Panc1 (cell line): ENCODE results near the gene ALG12. TPM values are rescaled to one million over a fixed set of nuclear protein-coding genes. Genes with fewer than 3 reads are reported as not detected.

Source experiments
- ATAC-seq: fragments of 200-7000 bp; cut with Tn5 transposase; 2 replicates; pipeline ENCODE4 v1.9.1; 2020; ENCODE audit warnings: mild to moderate bottlenecking, moderate library complexity
- BruUV-seq: library from RNA; stranded (reverse); fragments of 400-500 nt; replicated peaks from 2 replicates; lab custom pipeline; 2021; lab: Mats Ljungman, UMichigan
- CTCF ChIA-PET: fragments of 300-600 bp; sonication (Branson Sonifier 250); formaldehyde crosslinking; loops from one replicate; lab custom pipeline; 2022; ENCODE audit warnings: antibody characterized with exemption; lab: Charles Lee
- POLR2A ChIA-PET: fragments of 300-600 bp; sonication (Branson Sonifier 250); formaldehyde crosslinking; loops from one replicate; lab custom pipeline; 2022; ENCODE audit warnings: antibody characterized with exemption; lab: Charles Lee
- DNase-seq: peaks from one replicate; pipeline ENCODE4 v3.0.0-alpha.2; 2010; ENCODE audit warnings: low read depth, low spot score
- H3K27ac ChIP-seq: 2 replicates; pipeline ENCODE4 v1.5.1; 2011; ENCODE audit warnings: mild to moderate bottlenecking, low read length, inconsistent platforms
- H3K27me3 ChIP-seq: fragments of 200-500 bp; sonication (Bioruptor generic); 2 replicates; pipeline ENCODE4 v1.6.0; 2014; ENCODE audit warnings: low read length, inconsistent platforms; ENCODE audit not compliant: control insufficient read depth, insufficient read depth
- H3K36me3 ChIP-seq: fragments of 200-500 bp; sonication (Bioruptor generic); 2 replicates; pipeline ENCODE4 v1.5.1; 2014; ENCODE audit warnings: inconsistent platforms, mild to moderate bottlenecking, low read length, moderate library complexity; ENCODE audit not compliant: control insufficient read depth, insufficient read depth
- H3K4me1 ChIP-seq: 2 replicates; pipeline ENCODE4 v1.5.1; 2011; ENCODE audit warnings: inconsistent platforms, mild to moderate bottlenecking, low read length, moderate library complexity; ENCODE audit not compliant: control insufficient read depth, insufficient read depth
- H3K4me3 ChIP-seq, 2 experiments: 2 replicates each; pipeline ENCODE4 v1.5.1; 2011 to 2012; ENCODE audit warnings: low read depth in 2 of 2, low read length in 2 of 2, mild to moderate bottlenecking in 2 of 2, inconsistent platforms in 1 of 2, moderate library complexity in 1 of 2
- H3K9me3 ChIP-seq: fragments of 200-500 bp; sonication (Bioruptor generic); 2 replicates; pipeline ENCODE4 v1.5.1; 2014; ENCODE audit warnings: low read depth, mild to moderate bottlenecking, inconsistent platforms, low read length, moderate library complexity; ENCODE audit not compliant: control insufficient read depth, insufficient read depth
- POLR2AphosphoS5 ChIP-seq: IDR thresholded peaks from 2 replicates; pipeline ENCODE4 v1.6.1; 2012; ENCODE audit warnings: mild to moderate bottlenecking, low read depth, low read length, moderate library complexity
- SIN3A ChIP-seq: IDR thresholded peaks from 2 replicates; pipeline ENCODE4 v1.6.1; 2012; ENCODE audit warnings: low read depth, mild to moderate bottlenecking, low read length, moderate library complexity, borderline replicate concordance; ENCODE audit not compliant: insufficient read depth
- TCF7L2 ChIP-seq: IDR thresholded peaks from 2 replicates; pipeline ENCODE4 v1.6.1; 2011; ENCODE audit warnings: mild to moderate bottlenecking, low read depth, low read length, inconsistent platforms
- in situ Hi-C: cut with HindIII; loops from 2 replicates; pipeline ENCODE4 v1.10.0; 2016; ENCODE audit warnings: low sequenced_read_pairs, low pct_unique_long_range_greater_than_20kb
- intact Hi-C: fragments of 100-400 bp; cut with micrococcal nuclease; formaldehyde crosslinking; loops from one replicate; pipeline ENCODE4 v1.10.0; 2022; ENCODE audit not compliant: unreplicated experiment
- total RNA-seq: library from RNA; stranded (reverse); gene quantifications from one replicate; pipeline ENCODE4 v1.2.1, GENCODE V29; 2021; ENCODE audit not compliant: unreplicated experiment
- TF ChIP-seq, protein P1 (sequence below): fragments of 450-650 bp; IDR thresholded peaks from 2 replicates; pipeline ENCODE4 v1.5.1; 2017; ENCODE audit warnings: mild to moderate bottlenecking
- TF ChIP-seq, protein P2 (sequence below), 2 experiments: IDR thresholded peaks; 2 replicates each; pipeline ENCODE4 v1.6.1; 2011 to 2012; ENCODE audit warnings: low read depth in 2 of 2, control low read depth in 1 of 2, low read length in 1 of 2, mild to moderate bottlenecking in 1 of 2, moderate library complexity in 1 of 2; ENCODE audit not compliant: insufficient read depth in 1 of 2

The ALG12 gene
- total RNA-seq, 1 experiment from 2014 or later = 23.4 TPM

DNA sequence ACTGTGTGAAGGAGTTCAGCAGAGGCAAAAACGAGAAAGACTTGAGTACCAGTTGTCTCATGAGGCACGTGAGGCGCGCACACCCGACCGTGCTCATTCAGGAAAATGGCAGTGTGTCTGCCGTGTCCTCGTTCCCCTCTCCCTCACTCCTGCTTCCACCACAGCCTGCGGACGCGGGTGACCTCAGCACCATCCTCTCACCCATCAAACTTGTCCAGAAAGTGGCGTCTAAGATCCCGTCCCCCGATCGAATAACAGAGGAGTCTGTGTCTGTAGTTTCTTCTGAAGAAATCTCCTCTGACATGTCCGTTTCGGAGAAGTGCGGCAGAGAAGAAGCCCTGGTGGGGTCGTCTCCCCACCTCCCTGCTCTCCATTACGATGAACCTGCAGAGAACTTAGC is 34.2 kb downstream of the ALG12 start:
- H3K27me3 ChIP-seq = no peaks in the 10 kb centered on the region
- H3K4me3 ChIP-seq = no peak overlapping the region
- ChIA-PET POLR2A (no interaction called here), CTCF (no interaction called here)
- TF ChIP-seq POLR2AphosphoS5 = no peak
- no peak for TF ChIP-seq SIN3A
- TF ChIP-seq, protein P1, sequence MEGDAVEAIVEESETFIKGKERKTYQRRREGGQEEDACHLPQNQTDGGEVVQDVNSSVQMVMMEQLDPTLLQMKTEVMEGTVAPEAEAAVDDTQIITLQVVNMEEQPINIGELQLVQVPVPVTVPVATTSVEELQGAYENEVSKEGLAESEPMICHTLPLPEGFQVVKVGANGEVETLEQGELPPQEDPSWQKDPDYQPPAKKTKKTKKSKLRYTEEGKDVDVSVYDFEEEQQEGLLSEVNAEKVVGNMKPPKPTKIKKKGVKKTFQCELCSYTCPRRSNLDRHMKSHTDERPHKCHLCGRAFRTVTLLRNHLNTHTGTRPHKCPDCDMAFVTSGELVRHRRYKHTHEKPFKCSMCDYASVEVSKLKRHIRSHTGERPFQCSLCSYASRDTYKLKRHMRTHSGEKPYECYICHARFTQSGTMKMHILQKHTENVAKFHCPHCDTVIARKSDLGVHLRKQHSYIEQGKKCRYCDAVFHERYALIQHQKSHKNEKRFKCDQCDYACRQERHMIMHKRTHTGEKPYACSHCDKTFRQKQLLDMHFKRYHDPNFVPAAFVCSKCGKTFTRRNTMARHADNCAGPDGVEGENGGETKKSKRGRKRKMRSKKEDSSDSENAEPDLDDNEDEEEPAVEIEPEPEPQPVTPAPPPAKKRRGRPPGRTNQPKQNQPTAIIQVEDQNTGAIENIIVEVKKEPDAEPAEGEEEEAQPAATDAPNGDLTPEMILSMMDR = no peak
- TF ChIP-seq, protein P2, sequence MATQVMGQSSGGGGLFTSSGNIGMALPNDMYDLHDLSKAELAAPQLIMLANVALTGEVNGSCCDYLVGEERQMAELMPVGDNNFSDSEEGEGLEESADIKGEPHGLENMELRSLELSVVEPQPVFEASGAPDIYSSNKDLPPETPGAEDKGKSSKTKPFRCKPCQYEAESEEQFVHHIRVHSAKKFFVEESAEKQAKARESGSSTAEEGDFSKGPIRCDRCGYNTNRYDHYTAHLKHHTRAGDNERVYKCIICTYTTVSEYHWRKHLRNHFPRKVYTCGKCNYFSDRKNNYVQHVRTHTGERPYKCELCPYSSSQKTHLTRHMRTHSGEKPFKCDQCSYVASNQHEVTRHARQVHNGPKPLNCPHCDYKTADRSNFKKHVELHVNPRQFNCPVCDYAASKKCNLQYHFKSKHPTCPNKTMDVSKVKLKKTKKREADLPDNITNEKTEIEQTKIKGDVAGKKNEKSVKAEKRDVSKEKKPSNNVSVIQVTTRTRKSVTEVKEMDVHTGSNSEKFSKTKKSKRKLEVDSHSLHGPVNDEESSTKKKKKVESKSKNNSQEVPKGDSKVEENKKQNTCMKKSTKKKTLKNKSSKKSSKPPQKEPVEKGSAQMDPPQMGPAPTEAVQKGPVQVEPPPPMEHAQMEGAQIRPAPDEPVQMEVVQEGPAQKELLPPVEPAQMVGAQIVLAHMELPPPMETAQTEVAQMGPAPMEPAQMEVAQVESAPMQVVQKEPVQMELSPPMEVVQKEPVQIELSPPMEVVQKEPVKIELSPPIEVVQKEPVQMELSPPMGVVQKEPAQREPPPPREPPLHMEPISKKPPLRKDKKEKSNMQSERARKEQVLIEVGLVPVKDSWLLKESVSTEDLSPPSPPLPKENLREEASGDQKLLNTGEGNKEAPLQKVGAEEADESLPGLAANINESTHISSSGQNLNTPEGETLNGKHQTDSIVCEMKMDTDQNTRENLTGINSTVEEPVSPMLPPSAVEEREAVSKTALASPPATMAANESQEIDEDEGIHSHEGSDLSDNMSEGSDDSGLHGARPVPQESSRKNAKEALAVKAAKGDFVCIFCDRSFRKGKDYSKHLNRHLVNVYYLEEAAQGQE (IDR thresholded peaks at IDR 0.05; ENCODE audit: insufficient read depth in 1 of 2, low read depth in 2 of 2, low read length in 1 of 2) = no peak
- no peak for TF ChIP-seq TCF7L2
- no peaks in the 10 kb centered on the region for H3K4me1 ChIP-seq
- no peaks in the 10 kb centered on the region for H3K9me3 ChIP-seq
- no peaks in the 10 kb centered on the region for H3K36me3 ChIP-seq
- ATAC-seq = no peak
- no peak for DNase-seq
- no peak overlapping the region for H3K27ac ChIP-seq
- no TSS peak for BruUV-seq
- in situ Hi-C loops = no loop called here
- intact Hi-C loops = no loop called here

DNA sequence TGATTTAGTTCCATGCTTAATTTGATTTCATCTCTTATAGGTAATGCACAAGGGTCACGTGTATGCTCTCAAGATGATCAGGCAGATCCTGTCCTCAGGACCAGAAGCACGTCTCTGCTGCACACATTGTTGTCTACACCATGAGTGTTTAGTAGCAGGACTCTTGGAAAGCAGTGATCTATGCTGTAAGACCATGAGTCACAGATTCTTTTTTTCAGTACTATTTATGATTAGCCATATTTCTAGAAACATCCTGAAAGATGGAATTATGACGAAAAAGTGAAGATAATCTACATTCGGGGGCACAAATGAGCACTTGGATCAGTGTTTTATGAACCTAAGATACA is 35.0 kb downstream of the ALG12 start:
- POLR2A ChIA-PET = no interaction called here
- intact Hi-C loops (no loop called here), in situ Hi-C loops (no loop called here)
- CTCF ChIA-PET = no interaction called here
- no peaks in the 10 kb centered on the region for H3K36me3 ChIP-seq
- H3K4me1 ChIP-seq = no peaks in the 10 kb centered on the region
- no peaks in the 10 kb centered on the region for H3K27me3 ChIP-seq
- no peak overlapping the region for H3K4me3 ChIP-seq
- ATAC-seq = no peak
- BruUV-seq = no TSS peak
- no peak overlapping the region for H3K27ac ChIP-seq
- no peak for DNase-seq
- TF ChIP-seq, protein P1 = no peak
- TF ChIP-seq, protein P2 (IDR thresholded peaks at IDR 0.05; ENCODE audit: insufficient read depth in 1 of 2, low read depth in 2 of 2, low read length in 1 of 2) = no peak
- TF ChIP-seq SIN3A (no peak), TCF7L2 (no peak), POLR2AphosphoS5 (no peak)
- no peaks in the 10 kb centered on the region for H3K9me3 ChIP-seq
